Measurements from ENCODE around the gene JAKMIP1.

DNA sequence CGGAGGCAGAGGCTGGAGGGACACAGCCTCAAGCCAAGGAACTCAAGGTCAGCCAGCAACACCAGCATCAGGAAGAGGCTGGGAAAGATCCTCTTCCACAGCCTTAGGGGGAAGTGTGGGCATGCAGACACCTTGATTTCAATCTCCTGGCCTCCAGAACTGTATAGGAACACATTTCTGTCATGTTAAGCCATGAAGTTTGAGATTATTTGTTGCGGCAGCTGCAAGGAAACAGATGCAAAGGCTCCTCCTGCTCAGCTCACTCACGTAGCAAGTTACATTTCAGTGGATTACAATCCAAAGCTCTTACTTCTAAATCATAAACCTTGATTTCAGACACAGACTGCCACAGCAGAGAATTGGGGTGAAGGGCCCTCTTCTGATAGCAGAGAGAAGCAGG, 113.5 kb downstream of the JAKMIP1 start:
- TF ChIP-seq CTCF (IDR thresholded peaks at IDR 0.05) (no peak), EZH2 (IDR thresholded peaks at IDR 0.05) (no peak), EZH2phosphoT487 (IDR thresholded peaks at IDR 0.05) (no peak)

Measured in neural progenitor cell (in vitro differentiated cells).